ENCODE measurements around the gene SSC5D.
"Not testable (repeated sequence)": the region's sequence is repeated elsewhere in the genome, so short reads cannot be mapped to it uniquely, and the experiment has no call there.

SSC5D gene

GRCh38 chr19:55530996-55531395 is 42.8 kb downstream of the SSC5D start:
- POLR2A ChIA-PET (ENCODE audit: low non-redundant PET) = no interaction called here
- CTCF ChIA-PET = interaction anchor here (1.2 kb wide), 1 partner anchor 27 kb away, joined by 3 read pairs; no protein-coding TSS in a partner anchor
- TF ChIP-seq CTCF (conservative IDR thresholded peaks at IDR 0.05; ENCODE audit: low read depth) = no peak
- no peak overlapping the region for H3K27ac ChIP-seq
- DNase-seq (ENCODE audit: low spot score) = no peak

- POLR2A ChIA-PET (ENCODE audit: low non-redundant PET); H3K27ac ChIP-seq; DNase-seq (ENCODE audit: low spot score): not testable (repeated sequence)
- CTCF ChIA-PET = interaction anchor here (0.7 kb wide), 1 partner anchor 67 kb away, joined by 3 read pairs; no protein-coding TSS in a partner anchor
Measured at GRCh38 chr19:55534280-55534679, 46.0 kb downstream of the SSC5D start.

GRCh38 chr19:55535173-55535964 is 47.1 kb downstream of the SSC5D start:
- no peak for TF ChIP-seq CTCF (conservative IDR thresholded peaks at IDR 0.05; ENCODE audit: low read depth)
- no peak overlapping the region for H3K27ac ChIP-seq
- no peak for DNase-seq (ENCODE audit: low spot score)
- POLR2A ChIA-PET (ENCODE audit: low non-redundant PET) = interaction anchor here (0.5 kb wide), 1 partner anchor 31 kb away, joined by 6 read pairs; no protein-coding TSS in a partner anchor
- CTCF ChIA-PET = no interaction called here

- H3K27ac ChIP-seq = no peak overlapping the region
- TF ChIP-seq CTCF (conservative IDR thresholded peaks at IDR 0.05; ENCODE audit: low read depth) = no peak
- POLR2A ChIA-PET (ENCODE audit: low non-redundant PET) = interaction anchor here (0.5 kb wide), 1 partner anchor 30 kb away, joined by 6 read pairs; no protein-coding TSS in a partner anchor
- CTCF ChIA-PET = no interaction called here
- DNase-seq (ENCODE audit: low spot score) = no peak
Measured at GRCh38 chr19:55535965-55536350, 47.7 kb downstream of the SSC5D start.

GRCh38 chr19:55536366-55536765 is 48.1 kb downstream of the SSC5D start:
- POLR2A ChIA-PET (ENCODE audit: low non-redundant PET) = no interaction called here
- DNase-seq (ENCODE audit: low spot score) = no peak
- TF ChIP-seq CTCF (conservative IDR thresholded peaks at IDR 0.05; ENCODE audit: low read depth) = no peak
- CTCF ChIA-PET = no interaction called here
- no peak overlapping the region for H3K27ac ChIP-seq

- no peak for TF ChIP-seq CTCF (conservative IDR thresholded peaks at IDR 0.05; ENCODE audit: low read depth)
- CTCF ChIA-PET = no interaction called here
- POLR2A ChIA-PET (ENCODE audit: low non-redundant PET) = no interaction called here
- DNase-seq (ENCODE audit: low spot score) = no peak
- H3K27ac ChIP-seq = no peak within 1 kb of the TSS
Measured at GRCh38 chr19:55536951-55537740, 48.9 kb downstream of the SSC5D start, which contains the start of gene SBK2. Gene SBK2 (minus strand): TSS chr19:55537133. CDS start chr19:55536294, 839 bp downstream.

- no peak overlapping the region for H3K27ac ChIP-seq
- DNase-seq (ENCODE audit: low spot score) = no peak
- TF ChIP-seq CTCF (conservative IDR thresholded peaks at IDR 0.05; ENCODE audit: low read depth) = no peak
- ChIA-PET POLR2A (ENCODE audit: low non-redundant PET) (no interaction called here), CTCF (no interaction called here)
Measured at GRCh38 chr19:55537741-55538111, 49.5 kb downstream of the SSC5D start.

All from RWPE1 (cell line).